ENCODE measurements around the gene BLVRA. TPM values are rescaled to one million over a fixed set of nuclear protein-coding genes. Genes with fewer than 3 reads are reported as not detected.

Gene BLVRA
- total and polyA plus RNA-seq, 10 of the 15 experiments (the other 5 are each of a cell fraction or from before 2014, with no cell fraction given), result 63.3 to 198 (median 102) TPM

- Histone ChIP-seq H3K4me2 (ENCODE audit: control insufficient read depth, insufficient read depth) (peak within 1 kb of the TSS; percentile 76), H3K79me2 (ENCODE audit: control insufficient read depth, insufficient read depth, low read length) (peaks cover 56% of the 10 kb centered on the region), H3K9me3 (replicated peaks; ENCODE audit: control insufficient read depth, insufficient read depth, low read length) (peaks cover 2% of the 10 kb centered on the region; the same call in 2 of the 3 replicates), H3K9ac (ENCODE audit: control insufficient read depth, insufficient read depth, low read length) (peak within 1 kb of the TSS; percentile 80), H4K20me1 (ENCODE audit: control insufficient read depth, insufficient read depth) (no peaks in the 10 kb centered on the region), H3K27ac (ENCODE audit: control insufficient read depth, insufficient read depth) (peak within 1 kb of the TSS; percentile 74), H3K4me3 (peak within 1 kb of the TSS; percentile 79), H2AFZ (ENCODE audit: control insufficient read depth, low read depth, low read length) (peak within 1 kb of the TSS; percentile 76), H3K36me3 (ENCODE audit: control insufficient read depth in 2 of 2, insufficient read depth in 2 of 2, low read length in 1 of 2) (no peaks in the 10 kb centered on the region), H3K4me1 (ENCODE audit: control insufficient read depth, insufficient read depth, low read length) (peaks cover 13% of the 10 kb centered on the region), H3K27me3 (replicated peaks in 1 of 2; ENCODE audit: control insufficient read depth in 2 of 2, insufficient read depth in 2 of 2, low read length in 1 of 2) (no peaks in the 10 kb centered on the region)
- FAIRE-seq (peak; percentile 18), ATAC-seq (peak; percentile 85), DNase-seq (ENCODE audit: low read depth, low spot score) (peak; percentile 68)
- ChIA-PET CTCF (interaction anchor here (0.7 to 2.8 kb wide), 9 partner anchors 8 to 147 kb away, joined by 3 to 25 read pairs (median 15); partner anchors contain the start of gene STK17A), RAD21 (ENCODE audit: unreplicated experiment) (interaction anchor here (0.7 to 5.2 kb wide), 18 partner anchors 17 to 318 kb away, joined by 3 to 49 read pairs (median 6); partner anchors contain the start of genes BLVRA and STK17A), SMC1A (ENCODE audit: uncharacterized antibody, unreplicated experiment) (interaction anchor here (0.9 to 10.6 kb wide), 17 partner anchors 8 to 485 kb away, joined by 3 to 93 read pairs (median 9); partner anchors contain the start of gene STK17A), POLR2A (interaction anchor here (0.5 to 2.9 kb wide), 9 partner anchors 34 to 147 kb away, joined by 3 to 19 read pairs (median 6); partner anchors contain the start of gene STK17A)
- BruUV-seq (replicated peaks), result no TSS peak
- intact Hi-C loops (cut with micrococcal nuclease; ENCODE audit: unreplicated experiment) (loop anchor here (1.0 to 10.0 kb wide), 5 partner anchors 33 to 795 kb away; partner anchors contain the start of genes MRPL32 and PSMA2), in situ Hi-C loops (cut with MboI) (loop anchor here (10.0 kb wide), 1 partner anchor 795 kb away; the partner anchor contains the start of genes MRPL32 and PSMA2)
- under 1% methylated on average over 64 of the region's 66 CpGs for WGBS (ENCODE audit: insufficient coverage, insufficient replicate concordance, low lambda C conversion rate, missing lambda C conversion rate)
- no peak for TF ChIP-seq ETV6 (conservative IDR thresholded peaks at IDR 0.05 in 1 of 2, IDR thresholded peaks at IDR 0.05 in 1 of 2; ENCODE audit: borderline replicate concordance in 1 of 2, low read depth in 1 of 2)
- peak; percentile 14; the same call in 1 of the 2 replicates for TF ChIP-seq NFIC (IDR thresholded peaks at IDR 0.05; ENCODE audit: low read depth, low read length)
- peak; percentile 89; the same call in 1 of the 2 replicates for TF ChIP-seq ASH2L (IDR thresholded peaks at IDR 0.05; ENCODE audit: borderline replicate concordance, low read depth)
- peak; percentile 66 to 77 for TF ChIP-seq IKZF2 (IDR thresholded peaks at IDR 0.05)
- TF ChIP-seq, protein P1, sequence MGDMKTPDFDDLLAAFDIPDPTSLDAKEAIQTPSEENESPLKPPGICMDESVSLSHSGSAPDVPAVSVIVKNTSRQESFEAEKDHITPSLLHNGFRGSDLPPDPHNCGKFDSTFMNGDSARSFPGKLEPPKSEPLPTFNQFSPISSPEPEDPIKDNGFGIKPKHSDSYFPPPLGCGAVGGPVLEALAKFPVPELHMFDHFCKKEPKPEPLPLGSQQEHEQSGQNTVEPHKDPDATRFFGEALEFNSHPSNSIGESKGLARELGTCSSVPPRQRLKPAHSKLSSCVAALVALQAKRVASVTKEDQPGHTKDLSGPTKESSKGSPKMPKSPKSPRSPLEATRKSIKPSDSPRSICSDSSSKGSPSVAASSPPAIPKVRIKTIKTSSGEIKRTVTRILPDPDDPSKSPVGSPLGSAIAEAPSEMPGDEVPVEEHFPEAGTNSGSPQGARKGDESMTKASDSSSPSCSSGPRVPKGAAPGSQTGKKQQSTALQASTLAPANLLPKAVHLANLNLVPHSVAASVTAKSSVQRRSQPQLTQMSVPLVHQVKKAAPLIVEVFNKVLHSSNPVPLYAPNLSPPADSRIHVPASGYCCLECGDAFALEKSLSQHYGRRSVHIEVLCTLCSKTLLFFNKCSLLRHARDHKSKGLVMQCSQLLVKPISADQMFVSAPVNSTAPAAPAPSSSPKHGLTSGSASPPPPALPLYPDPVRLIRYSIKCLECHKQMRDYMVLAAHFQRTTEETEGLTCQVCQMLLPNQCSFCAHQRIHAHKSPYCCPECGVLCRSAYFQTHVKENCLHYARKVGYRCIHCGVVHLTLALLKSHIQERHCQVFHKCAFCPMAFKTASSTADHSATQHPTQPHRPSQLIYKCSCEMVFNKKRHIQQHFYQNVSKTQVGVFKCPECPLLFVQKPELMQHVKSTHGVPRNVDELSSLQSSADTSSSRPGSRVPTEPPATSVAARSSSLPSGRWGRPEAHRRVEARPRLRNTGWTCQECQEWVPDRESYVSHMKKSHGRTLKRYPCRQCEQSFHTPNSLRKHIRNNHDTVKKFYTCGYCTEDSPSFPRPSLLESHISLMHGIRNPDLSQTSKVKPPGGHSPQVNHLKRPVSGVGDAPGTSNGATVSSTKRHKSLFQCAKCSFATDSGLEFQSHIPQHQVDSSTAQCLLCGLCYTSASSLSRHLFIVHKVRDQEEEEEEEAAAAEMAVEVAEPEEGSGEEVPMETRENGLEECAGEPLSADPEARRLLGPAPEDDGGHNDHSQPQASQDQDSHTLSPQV (IDR thresholded peaks at IDR 0.05), result no peak
- no peak for TF ChIP-seq BRCA1 (IDR thresholded peaks at IDR 0.05; ENCODE audit: low read depth, low read length)
- peak; percentile 74; the same call in 1 of the 2 replicates for TF ChIP-seq STAT1 (conservative IDR thresholded peaks at IDR 0.05)
- peak; percentile 86 for TF ChIP-seq POLR2A (IDR thresholded peaks at IDR 0.05; ENCODE audit: low read depth, low read length)
- TF ChIP-seq NKRF (conservative IDR thresholded peaks at IDR 0.05), result peak; percentile 89
- peak; percentile 29 for TF ChIP-seq SMAD1 (IDR thresholded peaks at IDR 0.05; ENCODE audit: low read depth, partially characterized antibody)
- peak; percentile 58 for TF ChIP-seq NR2C1 (IDR thresholded peaks at IDR 0.05)
- TF ChIP-seq HCFC1 (IDR thresholded peaks at IDR 0.05; ENCODE audit: low read length), result peak; percentile 65
- TF ChIP-seq SIN3A (IDR thresholded peaks at IDR 0.05; ENCODE audit: low read depth, low read length), result peak; percentile 83; the same call in 1 of the 2 replicates
- TF ChIP-seq, protein P2, sequence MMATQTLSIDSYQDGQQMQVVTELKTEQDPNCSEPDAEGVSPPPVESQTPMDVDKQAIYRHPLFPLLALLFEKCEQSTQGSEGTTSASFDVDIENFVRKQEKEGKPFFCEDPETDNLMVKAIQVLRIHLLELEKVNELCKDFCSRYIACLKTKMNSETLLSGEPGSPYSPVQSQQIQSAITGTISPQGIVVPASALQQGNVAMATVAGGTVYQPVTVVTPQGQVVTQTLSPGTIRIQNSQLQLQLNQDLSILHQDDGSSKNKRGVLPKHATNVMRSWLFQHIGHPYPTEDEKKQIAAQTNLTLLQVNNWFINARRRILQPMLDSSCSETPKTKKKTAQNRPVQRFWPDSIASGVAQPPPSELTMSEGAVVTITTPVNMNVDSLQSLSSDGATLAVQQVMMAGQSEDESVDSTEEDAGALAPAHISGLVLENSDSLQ (IDR thresholded peaks at IDR 0.05), result no peak
- peak; percentile 80 for TF ChIP-seq HDAC6 (IDR thresholded peaks at IDR 0.05; ENCODE audit: unreplicated experiment)
- no peak for TF ChIP-seq ZZZ3 (IDR thresholded peaks at IDR 0.05; ENCODE audit: control insufficient read depth, insufficient read length, low read depth)
These were observed 29.1 kb upstream of the BLVRA start, which contains the start of gene COA1 for GRCh38 chr7:43729214-43729923. Gene COA1, minus strand, starts transcription at chr7:43729523. Its CDS starts 80,909 bp downstream, at chr7:43648614.

Measured in GM12878 (cell line).